HPDE6-E6E7 (cell line): ENCODE results near the gene DUSP23.

ENCODE experiments used
- DNase-seq: peaks from one replicate; pipeline ENCODE4 v3.0.0; 2011; ENCODE audit warnings: missing footprints; ENCODE audit errors: extremely low spot score

Gene DUSP23

GRCh38 chr1:159828176-159828575, 47.4 kb downstream of the DUSP23 start:
- no peak for DNase-seq

- DNase-seq = no peak
Measured at GRCh38 chr1:159828581-159829272, 48.0 kb downstream of the DUSP23 start.

GRCh38 chr1:159829273-159829634, 48.5 kb downstream of the DUSP23 start:
- DNase-seq = no peak

GRCh38 chr1:159829822-159830465, 49.2 kb downstream of the DUSP23 start:
- DNase-seq = no peak

GRCh38 chr1:159830722-159831121, 50.0 kb downstream of the DUSP23 start:
- no peak for DNase-seq

- DNase-seq = no peak
Measured at GRCh38 chr1:159831412-159832141, 50.8 kb downstream of the DUSP23 start.
